Measurements from ENCODE around the gene PROP1.
"Not testable (repeated sequence)": the region's sequence is repeated elsewhere in the genome, so short reads cannot be mapped to it uniquely, and the experiment has no call there.

DNA sequence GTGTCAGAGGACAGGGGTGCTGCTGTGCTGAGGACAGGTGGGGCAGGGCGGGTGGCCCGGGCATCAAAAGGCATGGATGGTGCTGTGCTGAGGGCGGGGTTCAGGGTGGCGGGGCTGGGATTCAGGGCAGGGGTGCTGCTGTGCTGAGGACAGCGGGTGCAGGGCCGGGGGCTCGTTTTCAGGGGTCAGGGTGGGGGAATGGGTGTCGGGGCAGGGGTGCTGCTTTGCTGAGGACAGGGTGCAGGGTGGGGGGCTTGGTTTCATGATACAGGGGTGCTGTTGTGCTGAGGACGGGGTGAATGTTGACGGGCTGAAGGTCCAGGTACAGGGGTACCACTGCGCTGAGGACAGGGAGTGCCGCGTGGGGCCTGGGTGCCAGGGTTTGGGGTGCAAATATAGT, 50.9 kb downstream of the PROP1 start:
- TF ChIP-seq, protein P1, sequence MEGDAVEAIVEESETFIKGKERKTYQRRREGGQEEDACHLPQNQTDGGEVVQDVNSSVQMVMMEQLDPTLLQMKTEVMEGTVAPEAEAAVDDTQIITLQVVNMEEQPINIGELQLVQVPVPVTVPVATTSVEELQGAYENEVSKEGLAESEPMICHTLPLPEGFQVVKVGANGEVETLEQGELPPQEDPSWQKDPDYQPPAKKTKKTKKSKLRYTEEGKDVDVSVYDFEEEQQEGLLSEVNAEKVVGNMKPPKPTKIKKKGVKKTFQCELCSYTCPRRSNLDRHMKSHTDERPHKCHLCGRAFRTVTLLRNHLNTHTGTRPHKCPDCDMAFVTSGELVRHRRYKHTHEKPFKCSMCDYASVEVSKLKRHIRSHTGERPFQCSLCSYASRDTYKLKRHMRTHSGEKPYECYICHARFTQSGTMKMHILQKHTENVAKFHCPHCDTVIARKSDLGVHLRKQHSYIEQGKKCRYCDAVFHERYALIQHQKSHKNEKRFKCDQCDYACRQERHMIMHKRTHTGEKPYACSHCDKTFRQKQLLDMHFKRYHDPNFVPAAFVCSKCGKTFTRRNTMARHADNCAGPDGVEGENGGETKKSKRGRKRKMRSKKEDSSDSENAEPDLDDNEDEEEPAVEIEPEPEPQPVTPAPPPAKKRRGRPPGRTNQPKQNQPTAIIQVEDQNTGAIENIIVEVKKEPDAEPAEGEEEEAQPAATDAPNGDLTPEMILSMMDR (optimal IDR thresholded peaks at IDR 0.05 in 1 of 3, IDR thresholded peaks at IDR 0.05 in 1 of 3, conservative IDR thresholded peaks at IDR 0.05 in 1 of 3; ENCODE audit: extremely low read depth in 1 of 3, insufficient read depth in 2 of 3, low read length in 3 of 3) = not testable (repeated sequence)
- TF ChIP-seq EZH2 (IDR thresholded peaks at IDR 0.05; ENCODE audit: low read length) = not testable (repeated sequence)
